GM12891 (cell line): Measurements from ENCODE around the gene CMPK1.

Experiments used
- POLR2A ChIP-seq: IDR thresholded peaks from 2 replicates; pipeline ENCODE4 v1.6.1; 2011; ENCODE audit warnings: low read depth, low read length, control low read depth
- POLR2AphosphoS5 ChIP-seq: IDR thresholded peaks from 2 replicates; pipeline ENCODE4 v1.6.1; 2011; ENCODE audit warnings: low read depth, low read length, control low read depth
- POU2F2 ChIP-seq: IDR thresholded peaks from 2 replicates; pipeline ENCODE4 v1.6.1; 2011; ENCODE audit warnings: low read depth, mild to moderate bottlenecking, control low read depth, low read length, moderate library complexity
- SPI1 ChIP-seq: IDR thresholded peaks from 2 replicates; pipeline ENCODE4 v1.6.1; 2011; ENCODE audit warnings: low read depth, low read length, control low read depth
- TAF1 ChIP-seq: IDR thresholded peaks from 2 replicates; pipeline ENCODE4 v1.6.1; 2011; ENCODE audit warnings: low read depth, low read length, control low read depth

DNA sequence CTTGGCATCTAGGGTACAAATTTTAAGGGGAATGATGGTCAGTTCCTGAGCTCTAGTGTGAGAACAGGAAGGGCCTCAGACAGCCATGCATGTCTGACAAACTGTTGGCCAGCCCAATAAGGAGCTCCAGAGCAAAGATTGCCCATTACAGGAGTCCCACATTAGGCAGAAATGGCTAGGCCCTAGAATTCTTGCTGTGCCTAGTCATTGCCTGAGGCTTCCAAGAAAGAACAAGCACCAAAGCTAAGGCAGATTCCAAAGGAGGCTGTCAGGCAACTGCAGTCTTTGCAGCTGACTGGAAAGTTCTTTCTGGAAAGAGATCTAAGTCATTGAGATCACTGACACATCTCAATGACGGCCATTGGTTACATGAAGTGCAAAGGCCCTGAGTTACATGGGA is 15.7 kb upstream of the CMPK1 start:
- TF ChIP-seq POLR2AphosphoS5 (no peak), POLR2A (no peak), TAF1 (no peak), POU2F2 (no peak), SPI1 (no peak)
